Measurements from ENCODE around the gene HCN2.
A peak's percentile ranks its signal among the peaks of the same experiment; 100 is the strongest.

HCN2 gene

DNA sequence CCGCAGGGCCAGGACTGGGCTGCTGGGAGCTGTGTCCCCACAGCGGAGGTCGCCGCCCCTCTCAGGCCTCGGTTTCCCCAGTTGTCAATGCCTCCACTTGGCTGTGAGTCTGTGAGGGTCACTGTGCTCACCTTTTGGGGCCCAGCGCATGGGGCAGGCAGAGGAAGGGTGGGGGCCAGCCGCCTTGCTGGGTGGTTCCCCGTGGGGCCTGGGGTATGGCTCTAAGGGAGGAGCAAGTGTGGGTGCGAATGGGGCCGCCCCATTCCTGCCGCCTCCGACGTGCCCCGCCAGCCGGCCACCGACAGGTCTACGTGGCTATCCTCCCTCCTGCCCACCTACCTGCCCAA lies 49.2 kb downstream of the HCN2 start:
- DNase-seq (ENCODE audit: low spot score in 2 of 2), result no peak
- no peak for ATAC-seq (replicated peaks; ENCODE audit: extremely low read depth, poor library complexity, severe bottlenecking)
- peak overlapping the region; percentile 78 for H3K4me3 Mint-ChIP-seq
- H3K27ac Mint-ChIP-seq (ENCODE audit: low read depth), result peak overlapping the region; percentile 98
- no peaks in the 10 kb centered on the region for H3K27me3 Mint-ChIP-seq
- H3K4me1 Mint-ChIP-seq, result peaks cover 25% of the 10 kb centered on the region
- peaks cover 5% of the 10 kb centered on the region for H3K36me3 Mint-ChIP-seq (ENCODE audit: insufficient read depth)
- no peaks in the 10 kb centered on the region for H3K9me3 Mint-ChIP-seq

DNA sequence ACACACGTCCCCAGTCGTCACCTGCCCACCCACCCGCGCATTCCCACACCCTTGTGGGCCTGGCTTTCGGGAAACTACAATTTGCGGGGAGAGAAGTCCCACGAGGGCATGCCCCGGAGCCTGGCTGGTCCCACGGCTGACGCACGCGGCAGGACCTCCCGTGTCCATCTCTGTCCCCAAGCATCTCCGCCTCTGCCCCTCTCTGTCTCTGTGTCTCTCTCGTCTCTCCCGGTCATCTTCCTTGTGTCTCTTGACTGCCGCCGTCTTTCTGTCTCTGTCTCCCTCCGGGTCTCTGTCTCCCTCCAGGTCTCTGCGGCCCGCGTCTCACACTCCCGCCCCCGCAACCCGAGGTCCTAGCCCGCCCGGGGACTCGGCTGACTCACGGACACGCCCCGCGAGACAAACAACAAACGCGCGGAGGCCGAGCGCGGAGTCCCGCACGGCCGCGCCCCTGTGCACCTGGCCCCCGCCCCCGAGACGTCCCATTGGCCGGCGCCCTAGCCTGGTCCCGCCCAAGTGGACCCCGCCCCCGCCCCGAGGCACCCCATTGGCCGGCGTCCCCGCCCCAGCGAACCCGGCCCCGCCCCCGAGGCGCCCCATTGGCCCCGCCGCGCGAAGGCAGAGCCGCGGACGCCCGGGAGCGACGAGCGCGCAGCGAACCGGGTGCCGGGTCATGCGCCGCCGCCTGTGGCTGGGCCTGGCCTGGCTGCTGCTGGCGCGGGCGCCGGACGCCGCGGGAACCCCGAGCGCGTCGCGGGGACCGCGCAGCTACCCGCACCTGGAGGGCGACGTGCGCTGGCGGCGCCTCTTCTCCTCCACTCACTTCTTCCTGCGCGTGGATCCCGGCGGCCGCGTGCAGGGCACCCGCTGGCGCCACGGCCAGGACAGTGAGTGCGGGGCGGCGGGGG lies 49.8 kb downstream of the HCN2 start, which contains the start of gene FGF22:
TSS of gene FGF22 (plus strand) at position 627 of the 908 bp plus-strand sequence. CDS start at position 674, 47 bp downstream.
- ATAC-seq (replicated peaks; ENCODE audit: extremely low read depth, poor library complexity, severe bottlenecking) (peak; percentile 95), DNase-seq (ENCODE audit: low spot score in 2 of 2) (peak; percentile 84 to 90)
- Mint-ChIP-seq H3K27me3 (no peaks in the 10 kb centered on the region), H3K9me3 (no peaks in the 10 kb centered on the region), H3K4me1 (peaks cover 20% of the 10 kb centered on the region), H3K36me3 (ENCODE audit: insufficient read depth) (peaks cover 5% of the 10 kb centered on the region), H3K4me3 (peak within 1 kb of the TSS; percentile 78), H3K27ac (ENCODE audit: low read depth) (peak within 1 kb of the TSS; percentile 98)

DNA sequence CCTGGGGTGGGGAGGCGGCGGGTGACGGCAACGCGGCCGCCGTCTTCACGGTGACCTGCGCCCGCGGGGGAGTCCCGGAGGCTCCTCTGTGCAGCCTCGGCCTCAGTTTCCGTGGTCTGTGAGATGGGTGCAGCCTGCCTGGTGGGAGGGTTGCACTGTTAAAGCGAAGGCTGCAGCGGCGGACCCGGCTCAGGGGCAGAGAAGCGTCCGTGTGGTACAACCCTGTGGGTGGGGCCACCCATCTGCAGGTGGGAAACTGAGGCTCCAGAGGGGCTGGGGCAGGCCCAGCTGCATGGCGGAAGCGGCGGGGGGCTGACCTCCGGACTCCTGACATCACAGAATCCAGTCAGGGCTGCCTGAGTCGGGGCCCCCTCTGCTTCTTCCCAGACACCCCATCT lies 50.5 kb downstream of the HCN2 start:
- Mint-ChIP-seq H3K4me3 (peak overlapping the region; percentile 29), H3K27me3 (no peaks in the 10 kb centered on the region), H3K27ac (ENCODE audit: low read depth) (no peak overlapping the region), H3K36me3 (ENCODE audit: insufficient read depth) (peaks cover 6% of the 10 kb centered on the region), H3K4me1 (peaks cover 20% of the 10 kb centered on the region), H3K9me3 (no peaks in the 10 kb centered on the region)
- no peak for ATAC-seq (replicated peaks; ENCODE audit: extremely low read depth, poor library complexity, severe bottlenecking)
- no peak for DNase-seq (ENCODE audit: low spot score in 2 of 2)

DNA sequence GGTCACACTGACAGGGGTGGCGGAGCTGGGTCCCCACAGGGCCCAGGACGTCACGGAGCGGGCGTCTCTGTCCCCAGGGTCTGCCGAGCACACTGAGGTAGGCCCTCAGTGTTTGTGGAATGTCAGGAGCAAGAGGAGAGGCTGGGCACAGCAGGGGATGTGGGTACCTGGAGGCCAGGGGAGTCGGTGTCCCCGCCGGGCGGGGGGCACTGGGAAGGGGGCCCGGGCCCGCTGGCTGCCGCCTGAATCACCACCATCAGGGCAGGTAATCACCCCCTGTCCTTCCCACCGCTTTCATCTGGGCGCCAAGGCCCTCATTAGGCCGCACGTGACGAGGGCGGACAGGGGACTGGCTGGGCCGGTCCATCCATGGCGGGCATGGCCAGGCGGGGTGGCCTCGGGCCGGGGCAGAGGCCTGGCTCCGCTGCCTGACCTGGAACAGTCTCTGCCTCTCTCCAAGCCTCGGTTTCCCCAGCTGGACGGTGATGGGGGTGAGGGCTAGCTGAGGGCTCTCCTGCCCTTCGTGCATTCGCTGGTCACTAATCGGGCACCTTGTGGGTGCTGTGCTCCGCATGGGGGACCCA lies 51.0 kb downstream of the HCN2 start:
- H3K27me3 Mint-ChIP-seq, result no peaks in the 10 kb centered on the region
- peaks cover 10% of the 10 kb centered on the region for H3K36me3 Mint-ChIP-seq (ENCODE audit: insufficient read depth)
- DNase-seq (ENCODE audit: low spot score in 2 of 2), result no peak
- no peak overlapping the region for H3K4me3 Mint-ChIP-seq
- no peak for ATAC-seq (replicated peaks; ENCODE audit: extremely low read depth, poor library complexity, severe bottlenecking)
- H3K9me3 Mint-ChIP-seq, result no peaks in the 10 kb centered on the region
- peaks cover 20% of the 10 kb centered on the region for H3K4me1 Mint-ChIP-seq
- peak overlapping the region; percentile 89 for H3K27ac Mint-ChIP-seq (ENCODE audit: low read depth)

DNA sequence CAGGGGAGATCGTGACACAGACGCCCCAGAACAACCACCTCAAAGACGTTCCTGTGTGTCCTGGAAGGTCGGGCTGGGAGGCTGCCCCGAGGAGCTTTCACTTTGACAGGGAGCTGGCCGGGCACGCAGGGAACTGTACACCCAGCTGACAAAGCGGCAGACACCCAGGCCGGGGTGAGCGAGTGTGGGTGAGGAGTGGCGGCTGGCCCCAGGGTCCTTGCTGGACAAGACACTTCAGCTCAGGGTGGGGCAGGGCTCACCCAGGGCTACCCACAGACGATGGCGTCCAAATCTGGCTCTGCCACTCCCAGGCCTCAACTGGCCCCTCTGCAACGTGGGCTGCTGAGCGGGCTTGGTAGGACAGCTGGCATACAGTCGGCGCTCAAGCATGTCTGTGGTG lies 52.0 kb downstream of the HCN2 start:
- DNase-seq (ENCODE audit: low spot score in 2 of 2) (no peak), ATAC-seq (replicated peaks; ENCODE audit: extremely low read depth, poor library complexity, severe bottlenecking) (no peak)
- Mint-ChIP-seq H3K9me3 (no peaks in the 10 kb centered on the region), H3K27me3 (no peaks in the 10 kb centered on the region), H3K4me3 (no peak overlapping the region), H3K4me1 (peaks cover 20% of the 10 kb centered on the region), H3K36me3 (ENCODE audit: insufficient read depth) (peaks cover 14% of the 10 kb centered on the region), H3K27ac (ENCODE audit: low read depth) (peak overlapping the region; percentile 89)

DNA sequence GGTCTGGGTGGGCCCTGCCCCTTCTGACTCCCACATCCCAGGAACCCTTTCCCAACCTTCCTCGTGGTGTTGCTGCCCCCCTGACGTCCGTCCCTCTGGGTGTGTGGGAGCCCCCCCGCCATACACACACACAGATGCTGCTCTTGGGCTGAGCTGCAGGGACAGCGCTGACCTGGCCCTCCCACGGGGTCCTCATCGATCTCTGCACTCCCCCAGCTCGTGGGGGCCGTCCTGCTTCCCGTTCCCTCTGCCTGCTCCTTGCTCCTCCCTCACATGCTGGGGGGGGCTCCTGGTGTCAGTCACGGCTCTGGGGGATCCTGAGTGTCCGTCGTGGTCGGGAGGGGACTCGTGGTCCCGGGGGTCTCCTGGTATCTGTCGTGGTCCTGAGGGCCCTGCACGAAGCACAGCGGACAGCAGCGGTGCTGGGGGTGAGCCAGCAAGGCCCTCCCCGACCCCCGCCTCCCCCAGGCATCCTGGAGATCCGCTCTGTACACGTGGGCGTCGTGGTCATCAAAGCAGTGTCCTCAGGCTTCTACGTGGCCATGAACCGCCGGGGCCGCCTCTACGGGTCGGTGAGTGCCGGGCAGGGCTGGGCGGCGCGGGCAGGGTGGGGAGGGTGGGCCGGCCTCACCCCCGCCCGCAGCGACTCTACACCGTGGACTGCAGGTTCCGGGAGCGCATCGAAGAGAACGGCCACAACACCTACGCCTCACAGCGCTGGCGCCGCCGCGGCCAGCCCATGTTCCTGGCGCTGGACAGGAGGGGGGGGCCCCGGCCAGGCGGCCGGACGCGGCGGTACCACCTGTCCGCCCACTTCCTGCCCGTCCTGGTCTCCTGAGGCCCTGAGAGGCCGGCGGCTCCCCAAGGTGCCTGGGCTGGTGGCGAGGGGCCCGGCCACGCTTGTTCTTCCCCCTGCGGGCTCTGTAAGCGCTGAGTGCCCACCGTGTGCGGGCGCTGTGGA lies 53.4 kb downstream of the HCN2 start:
- H3K27me3 Mint-ChIP-seq, result no peaks in the 10 kb centered on the region
- H3K9me3 Mint-ChIP-seq, result no peaks in the 10 kb centered on the region
- H3K4me1 Mint-ChIP-seq, result peaks cover 16% of the 10 kb centered on the region
- peaks cover 16% of the 10 kb centered on the region for H3K36me3 Mint-ChIP-seq (ENCODE audit: insufficient read depth)
- H3K27ac Mint-ChIP-seq (ENCODE audit: low read depth), result no peak overlapping the region
- no peak overlapping the region for H3K4me3 Mint-ChIP-seq
- DNase-seq (ENCODE audit: low spot score in 2 of 2), result no peak
- ATAC-seq (replicated peaks; ENCODE audit: extremely low read depth, poor library complexity, severe bottlenecking), result no peak

DNA sequence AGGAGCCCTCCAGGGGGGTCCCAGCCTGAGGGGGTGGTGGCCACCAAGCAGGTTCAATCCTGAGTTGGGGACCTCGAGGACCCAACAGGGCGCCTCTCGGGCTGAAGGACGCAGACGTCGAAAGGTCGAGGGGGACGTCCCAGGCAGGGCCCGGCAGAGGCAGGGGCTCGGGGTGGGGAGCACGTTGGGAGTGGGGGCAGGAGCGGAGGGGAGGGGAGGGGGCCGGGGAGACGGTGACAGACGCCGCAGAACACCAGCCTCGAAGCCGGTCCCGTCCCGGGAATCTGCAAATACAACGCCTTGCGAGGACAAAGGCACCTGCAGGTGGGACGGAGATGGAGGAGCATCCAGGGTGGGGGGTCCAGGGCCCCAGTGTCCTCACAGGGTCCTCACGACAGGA lies 54.1 kb downstream of the HCN2 start:
- no peaks in the 10 kb centered on the region for H3K27me3 Mint-ChIP-seq
- ATAC-seq (replicated peaks; ENCODE audit: extremely low read depth, poor library complexity, severe bottlenecking) (no peak), DNase-seq (ENCODE audit: low spot score in 2 of 2) (no peak)
- H3K4me1 Mint-ChIP-seq, result peaks cover 16% of the 10 kb centered on the region
- no peak overlapping the region for H3K27ac Mint-ChIP-seq (ENCODE audit: low read depth)
- H3K36me3 Mint-ChIP-seq (ENCODE audit: insufficient read depth), result peaks cover 19% of the 10 kb centered on the region
- H3K4me3 Mint-ChIP-seq, result no peak overlapping the region
- H3K9me3 Mint-ChIP-seq, result no peaks in the 10 kb centered on the region

DNA sequence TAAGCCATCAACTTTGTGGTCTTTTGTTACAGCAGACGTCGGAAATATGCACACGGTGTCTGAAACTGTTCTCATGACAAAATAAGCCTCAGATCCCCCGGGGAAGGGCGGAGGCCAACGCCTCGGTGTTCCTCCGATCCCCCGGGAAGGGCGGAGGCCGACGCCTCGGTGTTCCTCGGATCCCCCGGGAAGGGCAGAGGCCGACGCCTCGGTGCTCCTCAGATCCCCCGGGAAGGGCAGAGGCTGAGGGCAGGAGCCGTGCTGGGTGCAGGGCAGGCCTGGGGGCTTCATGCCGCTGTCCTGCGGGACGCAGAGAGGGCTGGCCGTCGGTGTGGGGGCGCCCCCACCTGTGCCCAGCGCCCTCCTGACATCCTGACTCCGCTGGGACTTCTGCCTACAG lies 54.7 kb downstream of the HCN2 start:
- Mint-ChIP-seq H3K4me1 (peaks cover 12% of the 10 kb centered on the region), H3K27ac (ENCODE audit: low read depth) (no peak overlapping the region), H3K9me3 (no peaks in the 10 kb centered on the region), H3K4me3 (no peak overlapping the region), H3K36me3 (ENCODE audit: insufficient read depth) (peaks cover 21% of the 10 kb centered on the region), H3K27me3 (no peaks in the 10 kb centered on the region)
- no peak for ATAC-seq (replicated peaks; ENCODE audit: extremely low read depth, poor library complexity, severe bottlenecking)
- no peak for DNase-seq (ENCODE audit: low spot score in 2 of 2)

DNA sequence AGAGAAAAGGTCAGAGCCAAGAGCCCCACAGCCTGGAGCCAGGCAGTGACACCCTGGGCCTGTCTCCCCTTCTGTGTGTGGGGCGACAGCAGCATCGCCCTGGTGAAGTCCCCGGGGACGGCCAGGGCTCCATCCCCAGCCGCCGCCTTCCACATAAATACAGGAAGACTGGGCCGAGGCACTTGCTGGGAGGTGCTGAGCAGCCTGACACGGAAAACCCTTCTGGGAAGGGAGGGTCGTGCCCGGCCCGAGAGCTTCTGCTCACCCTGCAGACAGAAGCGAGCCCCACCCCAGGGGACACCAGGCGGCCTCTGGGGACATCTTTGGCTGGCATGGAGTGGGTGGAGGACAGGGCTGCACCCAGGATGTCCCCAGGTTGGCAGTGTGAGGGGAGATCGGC lies 55.1 kb downstream of the HCN2 start:
- Mint-ChIP-seq H3K4me3 (no peak overlapping the region), H3K9me3 (no peaks in the 10 kb centered on the region), H3K36me3 (ENCODE audit: insufficient read depth) (peaks cover 23% of the 10 kb centered on the region), H3K27ac (ENCODE audit: low read depth) (no peak overlapping the region), H3K27me3 (no peaks in the 10 kb centered on the region), H3K4me1 (peaks cover 9% of the 10 kb centered on the region)
- ATAC-seq (replicated peaks; ENCODE audit: extremely low read depth, poor library complexity, severe bottlenecking) (no peak), DNase-seq (ENCODE audit: low spot score in 2 of 2) (no peak)

DNA sequence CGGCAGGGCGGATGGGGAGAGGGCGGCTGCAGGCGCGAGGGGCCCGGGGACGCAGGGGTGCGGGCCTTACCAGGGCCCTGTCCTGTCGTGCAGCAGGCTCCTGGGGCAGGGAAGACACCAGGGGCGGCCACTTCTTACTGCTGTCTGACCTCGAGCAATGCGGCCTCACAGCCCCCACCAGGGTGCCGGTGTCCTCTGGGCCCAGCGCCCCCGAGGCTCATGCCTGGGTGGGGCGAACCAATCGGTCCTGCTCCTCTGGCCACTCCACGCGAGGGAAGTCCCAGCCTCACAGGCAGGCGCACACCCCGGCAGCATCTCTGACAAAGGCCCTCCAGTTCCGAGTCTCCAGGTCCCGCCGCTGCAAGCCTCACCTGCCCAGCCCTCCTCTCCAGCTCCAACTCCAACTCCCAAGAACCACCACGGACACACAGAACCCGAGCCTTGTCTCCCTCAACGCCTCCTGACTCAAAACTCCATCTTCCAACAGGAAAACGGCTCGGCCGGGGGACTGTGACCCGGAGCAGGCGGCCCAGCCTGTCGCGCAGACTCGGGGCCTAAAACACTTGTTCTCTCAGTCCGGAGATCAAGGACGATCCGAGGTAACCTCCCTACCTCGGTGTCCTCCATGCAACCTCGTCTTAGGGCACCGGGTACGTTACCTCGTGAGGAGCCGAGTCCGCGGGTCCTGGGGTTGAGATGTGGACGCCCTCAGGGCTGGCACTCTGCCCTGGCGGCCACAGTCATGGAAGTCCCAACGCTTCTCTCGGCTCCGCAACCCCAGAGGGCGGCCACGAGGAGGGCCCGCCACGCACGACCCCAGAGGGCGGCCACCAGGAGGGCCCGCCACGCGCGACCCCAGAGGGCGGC lies 56.5 kb downstream of the HCN2 start:
- H3K27me3 Mint-ChIP-seq, result no peaks in the 10 kb centered on the region
- H3K9me3 Mint-ChIP-seq, result no peaks in the 10 kb centered on the region
- no peaks in the 10 kb centered on the region for H3K4me1 Mint-ChIP-seq
- ATAC-seq (replicated peaks; ENCODE audit: extremely low read depth, poor library complexity, severe bottlenecking) (no peak), DNase-seq (ENCODE audit: low spot score in 2 of 2) (no peak)
- peaks cover 32% of the 10 kb centered on the region for H3K36me3 Mint-ChIP-seq (ENCODE audit: insufficient read depth)
- peak overlapping the region; percentile 20 for H3K4me3 Mint-ChIP-seq
- H3K27ac Mint-ChIP-seq (ENCODE audit: low read depth), result no peak overlapping the region

DNA sequence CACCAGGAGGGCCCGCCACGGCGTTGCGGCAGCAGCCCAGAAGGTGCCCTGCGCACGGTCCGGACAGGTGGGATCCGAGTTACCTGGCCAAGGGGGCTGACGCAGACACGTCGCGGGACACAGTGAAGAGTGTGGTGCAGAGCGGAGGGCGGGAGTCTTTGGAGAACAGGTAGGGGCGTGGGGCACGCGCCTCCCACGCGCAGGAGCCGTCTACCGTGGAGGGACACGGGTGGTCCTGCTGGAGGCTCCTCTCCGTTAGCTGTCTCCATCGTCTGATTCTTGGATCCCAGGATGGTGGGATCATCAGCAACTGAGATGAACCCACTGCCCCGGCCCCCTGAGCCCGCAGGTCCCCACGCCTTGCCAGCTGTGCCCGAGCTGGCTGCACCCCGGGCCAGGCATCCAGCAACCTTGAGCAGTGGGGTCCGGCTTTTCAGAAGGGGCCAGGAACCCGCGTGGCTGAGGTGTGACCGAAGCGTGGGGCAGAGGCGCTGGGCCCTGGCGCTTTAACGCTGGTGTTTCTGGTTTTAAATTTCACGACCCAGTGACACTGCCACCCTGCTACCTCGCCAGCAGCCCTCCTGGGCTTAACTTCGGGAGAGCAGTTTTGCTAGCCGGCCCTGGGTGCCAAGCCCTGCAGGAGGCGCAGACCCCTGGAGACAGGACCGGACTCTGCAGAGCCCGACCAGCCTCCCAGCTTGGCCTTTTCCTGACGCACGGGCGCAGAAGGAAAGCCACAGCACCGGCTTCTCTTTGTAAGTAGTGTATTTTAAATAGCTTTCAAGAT lies 57.3 kb downstream of the HCN2 start:
- peaks cover 32% of the 10 kb centered on the region for H3K36me3 Mint-ChIP-seq (ENCODE audit: insufficient read depth)
- no peak for ATAC-seq (replicated peaks; ENCODE audit: extremely low read depth, poor library complexity, severe bottlenecking)
- DNase-seq (ENCODE audit: low spot score in 2 of 2), result no peak
- no peak overlapping the region for H3K4me3 Mint-ChIP-seq
- H3K9me3 Mint-ChIP-seq, result no peaks in the 10 kb centered on the region
- no peaks in the 10 kb centered on the region for H3K4me1 Mint-ChIP-seq
- no peak overlapping the region for H3K27ac Mint-ChIP-seq (ENCODE audit: low read depth)
- no peaks in the 10 kb centered on the region for H3K27me3 Mint-ChIP-seq

Measured in central memory CD8-positive, alpha-beta T cell (primary cell).